Erythroblast (primary cell): Measurements from ENCODE around the gene MIEF1.

Experiments
- GATA1 ChIP-seq: IDR thresholded peaks from 2 replicates; pipeline ENCODE4 v1.6.1; 2011; ENCODE audit warnings: low read depth, mild to moderate bottlenecking, control low read depth, low read length, moderate library complexity
- POLR2A ChIP-seq: IDR thresholded peaks from 2 replicates; pipeline ENCODE4 v1.6.1; 2011; ENCODE audit warnings: mild to moderate bottlenecking, low read length

GRCh38 chr22:39458444-39459083 is 43.5 kb upstream of the MIEF1 start:
- TF ChIP-seq POLR2A (no peak), GATA1 (no peak)
